T-helper 2 cell (primary cell): ENCODE measurements around the gene CFAP410.
"Not testable (repeated sequence)": the region's sequence is repeated elsewhere in the genome, so short reads cannot be mapped to it uniquely, and the experiment has no call there.

Experiments used
- DNase-seq, 5 experiments: peaks; one replicate each; pipeline versions ENCODE4 v3.0.0 to v3.0.0-alpha.2; 2012 to 2022

The CFAP410 gene

GRCh38 chr21:44283948-44284347 lies 55.2 kb downstream of the CFAP410 start:
- no peak for DNase-seq

GRCh38 chr21:44283211-44283785 lies 55.9 kb downstream of the CFAP410 start:
- DNase-seq, result not testable (repeated sequence)

GRCh38 chr21:44282370-44282769 lies 56.8 kb downstream of the CFAP410 start:
- DNase-seq, result no peak

- DNase-seq, result no peak
Observed at GRCh38 chr21:44281801-44282200, 57.4 kb downstream of the CFAP410 start.

DNA sequence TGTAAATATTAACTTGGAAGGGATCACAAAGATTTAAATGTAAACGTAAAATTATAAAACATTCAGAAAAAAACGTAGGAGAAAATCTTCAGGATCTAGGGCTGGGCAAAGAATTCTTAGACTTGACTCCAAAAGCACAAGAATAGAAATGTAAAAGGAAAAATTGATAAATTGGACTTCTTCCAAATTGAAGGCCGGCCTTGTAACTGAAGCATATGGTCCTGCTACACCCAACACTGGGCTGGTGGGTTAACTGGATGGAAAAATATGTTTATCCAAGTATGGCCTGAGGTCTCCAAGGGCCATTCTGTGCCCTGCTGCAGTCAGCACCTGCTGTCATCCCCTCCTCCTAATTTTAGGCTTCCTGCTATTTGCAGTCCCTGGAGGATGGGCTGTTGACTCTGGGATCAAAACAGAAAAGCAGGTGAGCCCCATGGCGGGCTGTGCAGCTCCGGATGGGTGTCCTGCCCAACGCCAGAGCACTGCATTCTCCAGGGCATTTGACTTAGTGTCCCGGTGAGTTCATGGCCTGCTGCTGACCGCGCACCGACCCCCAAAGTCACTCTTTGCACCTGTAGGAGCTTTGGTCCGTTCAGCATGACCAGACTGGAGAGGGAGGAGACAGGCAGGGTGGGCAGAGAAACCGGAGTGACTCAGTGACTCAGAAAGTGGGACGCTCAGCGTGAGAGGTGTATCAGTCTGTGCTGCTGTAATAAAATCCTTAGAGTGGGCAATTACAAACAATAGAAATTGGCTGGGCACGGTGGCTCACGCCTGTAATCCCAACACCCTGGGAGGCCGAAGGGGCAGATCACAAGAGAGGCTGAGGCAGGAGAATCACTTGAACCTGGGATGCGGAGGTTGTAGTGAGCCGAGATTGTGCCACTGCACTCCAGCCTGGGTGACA lies 59.6 kb downstream of the CFAP410 start:
- DNase-seq, result no peak
